Bronchial epithelial cell (primary cell): Measurements from ENCODE around the gene RBM47. TPM values are rescaled to one million over a fixed set of nuclear protein-coding genes. Genes with fewer than 3 reads are reported as not detected.
A peak's percentile ranks its signal among the peaks of the same experiment; 100 is the strongest.

Experiments
- DNase-seq: peaks from one replicate; pipeline ENCODE4 v3.0.0-alpha.2; 2010; ENCODE audit warnings: low read depth
- FAIRE-seq: peaks from 2 replicates; lab custom pipeline; 2011; peaks lifted over from hg19 to GRCh38; lab: Jason Lieb, UNC
- H3K27me3 ChIP-seq: 2 replicates; pipeline ENCODE4 v1.5.1; 2011; ENCODE audit warnings: low read length; ENCODE audit not compliant: control insufficient read depth, insufficient read depth
- H3K36me3 ChIP-seq: 2 replicates; pipeline ENCODE4 v1.5.1; 2011; ENCODE audit warnings: low read length; ENCODE audit not compliant: control insufficient read depth, insufficient read depth
- H3K4me3 ChIP-seq: 2 replicates; pipeline ENCODE4 v1.5.1; 2011; ENCODE audit warnings: mild to moderate bottlenecking, low read depth, low read length, control low read depth
- total RNA-seq: library from RNA; depleted of rRNA; stranded (reverse); fragments of >200 nt; gene quantifications from 2 replicates; pipeline ENCODE4 v1.2.1, GENCODE V29; 2014
- TF ChIP-seq, protein P1 (sequence below): IDR thresholded peaks from 2 replicates; pipeline ENCODE4 v1.5.1; 2011; ENCODE audit warnings: mild to moderate bottlenecking, moderate library complexity, low read length, control low read depth, inconsistent platforms; ENCODE audit not compliant: insufficient read depth, severe bottlenecking

Gene RBM47
- total RNA-seq, 1 donor from 2014 or later, result 35.0 TPM

DNA sequence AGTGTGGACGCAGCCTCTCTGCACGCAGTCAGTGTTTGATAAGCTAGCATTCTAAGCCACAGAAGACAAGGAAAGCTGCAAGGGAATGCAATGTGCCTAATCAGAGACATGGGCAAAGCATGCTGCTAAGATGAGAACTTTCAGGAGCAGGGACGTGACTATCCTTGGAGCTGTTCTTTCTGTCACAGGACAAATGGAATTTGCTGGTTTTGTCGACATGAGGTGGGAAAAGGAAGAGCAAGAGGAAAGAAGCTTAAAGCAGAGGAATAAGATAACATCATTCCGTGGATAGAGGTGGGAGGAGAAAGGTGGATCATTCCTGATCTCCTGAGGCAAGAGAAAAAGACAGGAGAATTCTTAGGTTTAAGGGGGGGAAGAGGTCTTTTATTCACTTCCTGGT lies 33.7 kb downstream of the RBM47 start:
- Histone ChIP-seq H3K4me3 (no peak overlapping the region), H3K36me3 (peaks cover 5% of the 10 kb centered on the region), H3K27me3 (no peaks in the 10 kb centered on the region)
- FAIRE-seq (no peak), DNase-seq (no peak)
- TF ChIP-seq, protein P1, sequence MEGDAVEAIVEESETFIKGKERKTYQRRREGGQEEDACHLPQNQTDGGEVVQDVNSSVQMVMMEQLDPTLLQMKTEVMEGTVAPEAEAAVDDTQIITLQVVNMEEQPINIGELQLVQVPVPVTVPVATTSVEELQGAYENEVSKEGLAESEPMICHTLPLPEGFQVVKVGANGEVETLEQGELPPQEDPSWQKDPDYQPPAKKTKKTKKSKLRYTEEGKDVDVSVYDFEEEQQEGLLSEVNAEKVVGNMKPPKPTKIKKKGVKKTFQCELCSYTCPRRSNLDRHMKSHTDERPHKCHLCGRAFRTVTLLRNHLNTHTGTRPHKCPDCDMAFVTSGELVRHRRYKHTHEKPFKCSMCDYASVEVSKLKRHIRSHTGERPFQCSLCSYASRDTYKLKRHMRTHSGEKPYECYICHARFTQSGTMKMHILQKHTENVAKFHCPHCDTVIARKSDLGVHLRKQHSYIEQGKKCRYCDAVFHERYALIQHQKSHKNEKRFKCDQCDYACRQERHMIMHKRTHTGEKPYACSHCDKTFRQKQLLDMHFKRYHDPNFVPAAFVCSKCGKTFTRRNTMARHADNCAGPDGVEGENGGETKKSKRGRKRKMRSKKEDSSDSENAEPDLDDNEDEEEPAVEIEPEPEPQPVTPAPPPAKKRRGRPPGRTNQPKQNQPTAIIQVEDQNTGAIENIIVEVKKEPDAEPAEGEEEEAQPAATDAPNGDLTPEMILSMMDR, result no peak

DNA sequence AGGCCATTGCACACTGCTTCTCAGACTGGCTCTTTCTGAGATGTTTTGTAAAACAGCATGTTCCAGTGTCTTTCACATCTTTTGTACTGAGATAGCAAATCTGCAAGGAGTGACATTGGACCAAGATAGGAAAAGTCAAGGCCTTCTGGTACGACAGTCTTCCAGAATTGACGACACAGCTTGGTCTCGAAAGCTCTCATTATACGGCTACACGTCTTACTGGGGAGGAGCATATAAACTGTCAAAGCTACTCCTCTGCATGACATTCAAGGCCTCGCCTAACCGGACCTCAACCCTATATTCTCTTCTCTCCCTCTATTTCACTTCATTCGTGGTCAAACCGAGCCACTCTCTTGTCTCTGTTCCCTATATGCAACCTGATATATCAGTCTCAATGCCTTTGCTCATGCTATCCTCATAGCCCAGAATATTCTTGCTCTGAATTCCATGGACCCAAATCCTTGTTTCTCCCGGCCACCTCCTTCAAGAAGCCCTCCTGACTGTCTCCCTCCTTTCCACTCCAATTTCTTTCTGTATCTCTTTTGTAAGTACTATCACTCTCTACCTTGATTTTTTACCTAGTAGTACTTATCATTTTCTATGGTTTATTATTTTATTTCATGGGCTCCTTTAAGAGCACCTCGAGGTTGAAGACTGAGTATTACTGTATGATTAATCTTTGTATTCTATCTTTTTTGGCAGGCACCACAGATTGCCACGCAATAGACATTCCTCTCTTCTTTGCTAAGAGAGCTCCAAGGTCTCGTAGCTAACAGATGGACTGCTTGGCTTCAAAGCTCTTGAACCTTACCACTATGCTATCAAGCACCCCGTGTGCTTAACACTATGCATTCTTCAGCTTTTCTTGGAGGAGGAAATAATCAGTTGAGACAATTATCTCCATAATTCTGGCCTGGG lies 35.1 kb downstream of the RBM47 start:
- peaks cover 5% of the 10 kb centered on the region for H3K36me3 ChIP-seq
- FAIRE-seq, result no peak
- H3K27me3 ChIP-seq, result no peaks in the 10 kb centered on the region
- TF ChIP-seq, protein P1, result no peak
- DNase-seq, result peak; percentile 65
- no peak overlapping the region for H3K4me3 ChIP-seq

- TF ChIP-seq, protein P1, result no peak
- FAIRE-seq (no peak), DNase-seq (no peak)
- H3K27me3 ChIP-seq, result no peaks in the 10 kb centered on the region
- no peak overlapping the region for H3K4me3 ChIP-seq
- H3K36me3 ChIP-seq, result peaks cover 5% of the 10 kb centered on the region
These were observed 37.6 kb downstream of the RBM47 start for GRCh38 chr4:40592034-40592433.

DNA sequence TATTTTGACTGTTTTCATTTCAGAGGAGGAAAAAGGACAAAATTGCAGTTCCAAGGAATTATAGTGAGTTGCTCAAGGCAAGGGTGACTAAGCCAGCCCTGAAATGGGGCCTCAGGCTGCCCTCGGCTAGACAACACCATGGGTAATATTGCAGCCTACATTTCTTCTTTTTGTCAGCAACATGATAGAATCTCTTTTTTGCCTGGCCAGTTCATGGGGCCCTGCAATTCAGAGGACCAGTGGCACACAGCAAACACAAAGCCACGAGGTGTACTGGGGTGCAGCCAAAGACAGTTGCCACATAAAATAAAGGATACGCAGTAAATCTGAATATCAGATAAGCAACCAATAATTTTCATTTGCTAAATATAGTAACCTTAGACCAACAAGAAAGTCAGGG lies 41.8 kb downstream of the RBM47 start:
- TF ChIP-seq, protein P1, result no peak
- H3K27me3 ChIP-seq, result no peaks in the 10 kb centered on the region
- DNase-seq (peak; percentile 46), FAIRE-seq (no peak)
- no peak overlapping the region for H3K4me3 ChIP-seq
- H3K36me3 ChIP-seq, result no peaks in the 10 kb centered on the region

- TF ChIP-seq, protein P1, result no peak
- Histone ChIP-seq H3K36me3 (no peaks in the 10 kb centered on the region), H3K4me3 (no peak overlapping the region), H3K27me3 (no peaks in the 10 kb centered on the region)
- FAIRE-seq (no peak), DNase-seq (no peak)
These were observed 42.3 kb downstream of the RBM47 start for GRCh38 chr4:40587351-40587750.

DNA sequence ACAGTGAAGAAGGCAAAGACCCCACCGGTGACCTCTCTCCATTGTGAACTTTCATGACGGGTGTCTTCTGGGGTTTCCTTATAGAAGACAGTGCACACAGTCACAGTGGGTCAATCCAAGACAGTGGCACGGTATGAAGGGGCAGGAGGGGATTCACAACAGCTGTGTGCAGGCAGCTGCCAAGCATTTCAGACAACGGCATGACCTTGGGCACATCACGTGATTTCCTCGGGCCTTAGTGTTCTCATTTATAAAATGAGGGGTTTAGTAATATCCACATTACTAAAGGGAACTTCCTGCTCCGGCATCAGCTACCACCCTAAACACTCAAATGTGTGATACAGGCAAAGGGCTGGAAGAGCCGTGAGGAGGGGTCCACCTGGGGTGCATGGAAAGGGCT lies 42.9 kb downstream of the RBM47 start:
- TF ChIP-seq, protein P1, result no peak
- FAIRE-seq (no peak), DNase-seq (no peak)
- Histone ChIP-seq H3K27me3 (no peaks in the 10 kb centered on the region), H3K36me3 (no peaks in the 10 kb centered on the region), H3K4me3 (no peak overlapping the region)
